Endothelial cell of umbilical vein (primary cell): ENCODE results near the gene NDFIP1. TPM values are rescaled to one million over a fixed set of nuclear protein-coding genes. Genes with fewer than 3 reads are reported as not detected.

Experiments
- BruUV-seq: library from RNA; stranded (reverse); fragments of 400-500 nt; replicated peaks from 2 replicates; lab custom pipeline; 2021; lab: Mats Ljungman, UMichigan
- CTCF ChIA-PET: fragments of 300-600, 350-600 bp; sonication (Branson Sonifier 250); formaldehyde crosslinking; loops from one replicate; lab custom pipeline; 2021; ENCODE audit warnings: antibody characterized with exemption, inconsistent platforms; lab: Charles Lee
- POLR2A ChIA-PET: fragments of 300-600, 350-600 bp; sonication (Branson Sonifier 250); formaldehyde crosslinking; loops from one replicate; lab custom pipeline; 2021; ENCODE audit warnings: antibody characterized with exemption, inconsistent platforms; lab: Charles Lee
- DNase-seq: peaks from one replicate; pipeline ENCODE4 v3.0.0-alpha.2; 2011; ENCODE audit warnings: low read depth, low spot score
- FAIRE-seq: peaks from 2 replicates; lab custom pipeline; 2011; peaks lifted over from hg19 to GRCh38; lab: Jason Lieb, UNC
- H2AFZ ChIP-seq: 2 replicates; pipeline ENCODE4 v1.6.0; 2012; ENCODE audit warnings: low read depth, low read length, control low read depth, inconsistent platforms
- H3K27ac ChIP-seq: 2 replicates; pipeline ENCODE4 v1.5.1; 2011; ENCODE audit warnings: low read depth, mild to moderate bottlenecking, control low read depth, low read length, moderate library complexity; ENCODE audit not compliant: insufficient read depth
- H3K27me3 ChIP-seq, 2 experiments: 2 replicates each; pipeline versions ENCODE4 v1.6.0 to v1.6.1; 2011; ENCODE audit warnings: low read length in 2 of 2, mixed read lengths in 1 of 2; ENCODE audit not compliant: control insufficient read depth in 2 of 2, insufficient read depth in 2 of 2
- H3K36me3 ChIP-seq, 2 experiments: 2 replicates in 1 of 2; 3 replicates in 1 of 2; pipeline ENCODE4 v1.5.1; 2011; ENCODE audit warnings: low read length in 2 of 2, mild to moderate bottlenecking in 1 of 2, moderate library complexity in 1 of 2; ENCODE audit not compliant: control insufficient read depth in 2 of 2, insufficient read depth in 2 of 2; ENCODE audit errors: extremely low read depth in 1 of 2
- H3K4me1 ChIP-seq: 3 replicates; pipeline ENCODE4 v1.5.1; 2011; ENCODE audit warnings: mild to moderate bottlenecking, low read length; ENCODE audit not compliant: control insufficient read depth, insufficient read depth; ENCODE audit errors: extremely low read depth
- H3K4me2 ChIP-seq: 2 replicates; pipeline ENCODE4 v1.6.1; 2011; ENCODE audit warnings: low read length, control low read depth, mixed read lengths; ENCODE audit not compliant: insufficient read depth
- H3K4me3 ChIP-seq, 3 experiments: fragments of 200-600 bp in 1 of 3; sonication (generic), shearing (Covaris generic) in 1 of 3; replicated peaks in 1 of 3; 2 replicates each; pipeline ENCODE4 v1.5.1; 2011 to 2016; ENCODE audit warnings: control low read depth in 3 of 3, low read length in 3 of 3, mild to moderate bottlenecking in 2 of 3, inconsistent platforms in 1 of 3, low read depth in 1 of 3, moderate library complexity in 1 of 3; ENCODE audit not compliant: insufficient read depth in 1 of 3
- H3K79me2 ChIP-seq: 2 replicates; pipeline ENCODE4 v1.6.0; 2012; ENCODE audit warnings: low read length, inconsistent platforms; ENCODE audit not compliant: control insufficient read depth, insufficient read depth
- H3K9ac ChIP-seq: replicated peaks from 2 replicates; pipeline ENCODE3; 2011; ENCODE audit warnings: low read length, control low read depth; ENCODE audit not compliant: insufficient read depth; ENCODE audit errors: extremely low read depth
- H3K9me1 ChIP-seq: replicated peaks from 3 replicates; pipeline ENCODE4 v1.6.0; 2011; ENCODE audit warnings: mild to moderate bottlenecking, low read length; ENCODE audit not compliant: control insufficient read depth, insufficient read depth; ENCODE audit errors: extremely low read depth
- H3K9me3 ChIP-seq: replicated peaks from 2 replicates; pipeline ENCODE4 v1.5.1; 2012; ENCODE audit warnings: low read length, inconsistent platforms; ENCODE audit not compliant: control insufficient read depth, insufficient read depth
- H4K20me1 ChIP-seq: replicated peaks from 2 replicates; pipeline ENCODE3; 2011; ENCODE audit warnings: mild to moderate bottlenecking, low read length; ENCODE audit not compliant: control insufficient read depth, insufficient read depth; ENCODE audit errors: extremely low read depth
- CTCF ChIP-seq, 2 donors: IDR thresholded peaks; 1 replicate in 1 of 2; 2 replicates in 1 of 2; pipeline ENCODE4 v1.5.1; 2011; ENCODE audit warnings: low read length in 2 of 2, mild to moderate bottlenecking in 2 of 2, moderate library complexity in 2 of 2, control low read depth in 1 of 2, inconsistent platforms in 1 of 2, low read depth in 1 of 2; ENCODE audit not compliant: insufficient read depth in 1 of 2; ENCODE audit errors: extremely low read depth in 1 of 2
- EZH2 ChIP-seq: IDR thresholded peaks from 2 replicates; pipeline ENCODE4 v1.6.1; 2012; ENCODE audit warnings: borderline replicate concordance, low read depth, mild to moderate bottlenecking, moderate library complexity, low read length, inconsistent platforms; ENCODE audit not compliant: severe bottlenecking
- FOS ChIP-seq: IDR thresholded peaks from 2 replicates; pipeline ENCODE4 v1.6.1; 2011; ENCODE audit warnings: mild to moderate bottlenecking, low read length, moderate library complexity, borderline replicate concordance; ENCODE audit not compliant: insufficient read depth
- GATA2 ChIP-seq: IDR thresholded peaks from 2 replicates; pipeline ENCODE4 v1.7.0; 2011; ENCODE audit warnings: low read depth, mild to moderate bottlenecking, moderate library complexity, mixed read lengths, low read length; ENCODE audit not compliant: insufficient read length, insufficient read depth
- JUN ChIP-seq: IDR thresholded peaks from 2 replicates; pipeline ENCODE4 v1.6.1; 2011; ENCODE audit warnings: borderline replicate concordance, low read depth; ENCODE audit not compliant: insufficient read length, insufficient read depth
- MYC ChIP-seq: IDR thresholded peaks from one replicate; pipeline ENCODE4 v1.6.1; 2011; ENCODE audit warnings: mild to moderate bottlenecking, low read depth, low read length
- POLR2A ChIP-seq: IDR thresholded peaks from 2 replicates; pipeline ENCODE4 v1.6.1; 2012; ENCODE audit warnings: low read depth, mild to moderate bottlenecking, control low read depth, low read length
- POLR2AphosphoS5 ChIP-seq: IDR thresholded peaks from 2 replicates; pipeline ENCODE4 v1.6.1; 2012; ENCODE audit warnings: low read depth, mild to moderate bottlenecking, control low read depth, low read length, moderate library complexity; ENCODE audit not compliant: insufficient read depth
- dilution Hi-C: fragments of 300-500 bp; cut with MboI; formaldehyde crosslinking; loops from one replicate; pipeline ENCODE4 v1.15.0; 2019; ENCODE audit warnings: low sequenced_read_pairs; ENCODE audit not compliant: extremely low pct_ligation_motif_present
- intact Hi-C: fragments of 100-400 bp; cut with micrococcal nuclease; formaldehyde crosslinking; loops from one replicate; pipeline ENCODE4 v1.10.0; 2022
- polyA plus RNA-seq, 4 experiments: library from polyadenylated mRNA; depleted of rRNA in 3 of 4; stranded (reverse) in 3 of 4; unstranded in 1 of 4; fragments of >200 nt; gene quantifications; 2 replicates each; pipeline versions ENCODE4 v1.2.1 to v1.2.3, GENCODE V29; 2011 to 2012; ENCODE audit warnings: missing spikeins in 1 of 4
- total RNA-seq: library from RNA; stranded (reverse); gene quantifications from 2 replicates; pipeline ENCODE4 v1.2.3, GENCODE V29; 2021
- TF ChIP-seq, protein P1 (sequence below): IDR thresholded peaks from 2 replicates; pipeline ENCODE4 v1.6.1; 2011; ENCODE audit not compliant: insufficient read depth, insufficient read length

The NDFIP1 gene
- total and polyA plus RNA-seq, 2 donors (not counting 3 experiments of a cell fraction or from before 2014, with no cell fraction given): 12.3 to 42.6 TPM

GRCh38 chr5:142100307-142100706, 8.3 kb upstream of the NDFIP1 start:
- no peak for FAIRE-seq
- Histone ChIP-seq H3K4me1 (no peaks in the 10 kb centered on the region), H3K4me2 (no peak overlapping the region), H4K20me1 (no peaks in the 10 kb centered on the region), H3K9me1 (no peaks in the 10 kb centered on the region), H3K9ac (no peak overlapping the region), H2AFZ (no peak overlapping the region), H3K79me2 (no peaks in the 10 kb centered on the region), H3K4me3 (no peak overlapping the region), H3K9me3 (no peaks in the 10 kb centered on the region), H3K27me3 (peaks cover 0 to 2% of the 10 kb centered on the region in 2 experiments), H3K36me3 (no peaks in the 10 kb centered on the region), H3K27ac (no peak overlapping the region)
- BruUV-seq: no TSS peak
- no peak for DNase-seq
- dilution Hi-C loops: no loop called here
- ChIA-PET POLR2A (no interaction called here), CTCF (interaction anchor here (1.5 kb wide), 1 partner anchor 8 kb away, joined by 3 read pairs; the partner anchor contains the start of gene NDFIP1)
- intact Hi-C loops: no loop called here
- no peak for TF ChIP-seq GATA2
- TF ChIP-seq POLR2AphosphoS5: no peak
- TF ChIP-seq POLR2A: no peak
- TF ChIP-seq JUN: no peak
- TF ChIP-seq MYC: no peak
- no peak for TF ChIP-seq EZH2
- TF ChIP-seq CTCF (IDR thresholded peaks at IDR 0.05; ENCODE audit: extremely low read depth in 1 of 2, insufficient read depth in 1 of 2, low read depth in 1 of 2, low read length in 2 of 2): no peak
- no peak for TF ChIP-seq FOS
- TF ChIP-seq, protein P1, sequence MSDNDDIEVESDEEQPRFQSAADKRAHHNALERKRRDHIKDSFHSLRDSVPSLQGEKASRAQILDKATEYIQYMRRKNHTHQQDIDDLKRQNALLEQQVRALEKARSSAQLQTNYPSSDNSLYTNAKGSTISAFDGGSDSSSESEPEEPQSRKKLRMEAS: no peak
